Sigmoid colon (tissue), 4 donors: Measurements from ENCODE around the gene RARS2.

ENCODE experiments used
- CTCF ChIP-seq, 4 experiments: fragments of 450-650 bp in 3 of 4; fragments of 200-600 bp in 1 of 4; IDR thresholded peaks; one replicate each; pipeline ENCODE4 v1.5.1; 2016 to 2019; ENCODE audit warnings: antibody characterized with exemption in 4 of 4, mild to moderate bottlenecking in 3 of 4, moderate library complexity in 2 of 4
- EP300 ChIP-seq, 4 donors: sonication (generic); formaldehyde crosslinking; IDR thresholded peaks; one replicate each; pipeline ENCODE4 v1.6.1; 2017; ENCODE audit warnings: antibody characterized with exemption in 4 of 4
- POLR2A ChIP-seq, 2 donors: fragments of 450-650 bp; IDR thresholded peaks; one replicate each; pipeline ENCODE4 v1.6.1; 2016; ENCODE audit warnings: antibody characterized with exemption in 2 of 2, mild to moderate bottlenecking in 2 of 2, moderate library complexity in 2 of 2

- TF ChIP-seq CTCF (IDR thresholded peaks at IDR 0.05) (peak in 3 of 4 experiments; percentile 24 to 43 (median 33)), EP300 (IDR thresholded peaks at IDR 0.05) (no peak), POLR2A (IDR thresholded peaks at IDR 0.05) (peak; percentile 60 to 67)
Measured at GRCh38 chr6:87472525-87473418, 117.0 kb downstream of the RARS2 start, which contains the start of gene SLC35A1.
